Stimulated activated CD4-positive, alpha-beta T cell treated with anti-CD3 and anti-CD28 coated beads, Interleukin-2, amount 100 ng/mL, for 24 hours (primary cell): Measurements from ENCODE around the gene KAT8.
A peak's percentile ranks its signal among the peaks of the same experiment; 100 is the strongest.

Experiments
- DNase-seq, 2 donors: peaks; one replicate each; pipeline ENCODE4 v3.0.0-alpha.2; 2020

Gene KAT8

GRCh38 chr16:31117384-31118222, at the start of gene KAT8:
Gene KAT8 (plus strand): TSS chr16:31117664. CDS start chr16:31117682, 18 bp downstream.
- peak; percentile 97 to 98 for DNase-seq

- no peak for DNase-seq
Observed at GRCh38 chr16:31071861-31072260, 45.6 kb upstream of the KAT8 start.

- peak; percentile 42 to 43 for DNase-seq
Observed at GRCh38 chr16:31072540-31073141, 44.8 kb upstream of the KAT8 start.

GRCh38 chr16:31073142-31073969, 44.1 kb upstream of the KAT8 start:
- peak; percentile 92 to 93 for DNase-seq

- DNase-seq, result peak; percentile 97 to 98
Observed at GRCh38 chr16:31073970-31074813, 43.3 kb upstream of the KAT8 start, which contains the start of the genes ZNF646 and ZNF668. Gene ZNF646 (plus strand): TSS chr16:31074422. CDS start chr16:31076325, 1,903 bp downstream. Gene ZNF668 (minus strand): TSS chr16:31074240. CDS start chr16:31064459, 9,781 bp downstream.

GRCh38 chr16:31074814-31075183, 42.7 kb upstream of the KAT8 start:
- DNase-seq, result no peak

- no peak for DNase-seq
Observed at GRCh38 chr16:31076319-31076718, 41.1 kb upstream of the KAT8 start.

- no peak for DNase-seq
Observed at GRCh38 chr16:31077024-31077423, 40.4 kb upstream of the KAT8 start.

GRCh38 chr16:31077592-31078396, 39.7 kb upstream of the KAT8 start:
- DNase-seq, result no peak

GRCh38 chr16:31078597-31079341, 38.7 kb upstream of the KAT8 start:
- DNase-seq, result no peak

GRCh38 chr16:31079342-31079944, 38.0 kb upstream of the KAT8 start:
- DNase-seq, result no peak

GRCh38 chr16:31080035-31080629, 37.3 kb upstream of the KAT8 start:
- no peak for DNase-seq

- no peak for DNase-seq
Observed at GRCh38 chr16:31080756-31081419, 36.6 kb upstream of the KAT8 start.

GRCh38 chr16:31081428-31082351, 35.8 kb upstream of the KAT8 start:
- DNase-seq, result no peak

GRCh38 chr16:31082368-31083045, 35.0 kb upstream of the KAT8 start:
- no peak for DNase-seq

GRCh38 chr16:31083081-31083480, 34.4 kb upstream of the KAT8 start:
- DNase-seq, result no peak

- no peak for DNase-seq
Observed at GRCh38 chr16:31083556-31083955, 33.9 kb upstream of the KAT8 start.
